Epithelial cell of esophagus (primary cell): ENCODE data around the gene ATG13.
A peak's percentile ranks its signal among the peaks of the same experiment; 100 is the strongest.

Source experiments
- DNase-seq: peaks from one replicate; pipeline ENCODE4 v3.0.0; 2010; ENCODE audit warnings: low read depth
- H3K4me3 ChIP-seq: 2 replicates; pipeline ENCODE4 v1.5.1; 2011; ENCODE audit warnings: mild to moderate bottlenecking, low read length, control low read depth
- TF ChIP-seq, protein P1 (sequence below): IDR thresholded peaks from 2 replicates; pipeline ENCODE4 v1.5.1; 2011; ENCODE audit warnings: low read depth, mild to moderate bottlenecking, low read length, control low read depth, inconsistent platforms; ENCODE audit not compliant: insufficient read depth; ENCODE audit errors: missing control alignments

The ATG13 gene

DNA sequence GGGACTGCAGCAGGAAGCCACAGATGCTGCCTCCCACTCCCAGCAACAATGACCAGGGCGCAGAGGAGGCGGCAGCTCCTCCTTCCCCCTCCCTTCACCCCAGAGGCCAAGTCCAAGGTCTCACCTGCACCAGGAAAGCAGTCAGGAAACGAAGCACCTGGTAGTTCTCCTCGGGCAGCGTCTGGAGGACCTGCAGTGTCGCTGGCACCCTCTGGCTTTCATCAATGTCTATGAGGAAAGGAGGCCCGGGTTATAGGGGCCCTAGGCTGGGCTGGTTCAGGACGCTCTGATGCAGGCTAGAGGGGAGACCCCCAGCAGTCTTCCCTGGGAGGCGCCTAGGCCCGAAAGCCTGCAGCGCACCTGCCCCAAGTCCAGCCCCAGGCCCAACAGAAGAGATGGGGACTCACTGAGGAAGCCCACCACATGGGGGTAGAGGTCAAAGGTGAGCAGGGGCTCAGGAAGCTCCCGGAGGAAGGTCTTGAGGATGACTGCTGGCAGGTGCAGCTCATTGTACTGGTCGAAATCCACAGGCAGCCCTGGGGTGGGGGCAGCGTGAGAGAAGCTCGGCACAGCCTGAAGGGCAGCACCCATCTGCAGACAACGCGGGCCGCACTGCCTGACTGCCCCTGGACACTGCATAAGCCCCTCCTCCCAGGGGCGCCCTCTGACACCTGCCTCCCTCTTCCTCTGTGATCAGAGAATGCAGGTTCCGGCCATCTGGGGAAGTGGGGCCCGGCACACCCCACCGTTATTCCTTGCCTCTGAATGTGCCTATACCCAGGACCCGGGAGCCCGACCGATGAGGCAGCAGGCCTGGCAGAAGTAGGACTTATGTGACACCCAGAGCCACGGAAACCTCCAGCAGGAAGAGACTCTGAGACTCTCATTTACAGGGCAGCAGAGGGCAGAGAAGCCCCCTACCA lies 62.1 kb downstream of the ATG13 start:
- TF ChIP-seq, protein P1, sequence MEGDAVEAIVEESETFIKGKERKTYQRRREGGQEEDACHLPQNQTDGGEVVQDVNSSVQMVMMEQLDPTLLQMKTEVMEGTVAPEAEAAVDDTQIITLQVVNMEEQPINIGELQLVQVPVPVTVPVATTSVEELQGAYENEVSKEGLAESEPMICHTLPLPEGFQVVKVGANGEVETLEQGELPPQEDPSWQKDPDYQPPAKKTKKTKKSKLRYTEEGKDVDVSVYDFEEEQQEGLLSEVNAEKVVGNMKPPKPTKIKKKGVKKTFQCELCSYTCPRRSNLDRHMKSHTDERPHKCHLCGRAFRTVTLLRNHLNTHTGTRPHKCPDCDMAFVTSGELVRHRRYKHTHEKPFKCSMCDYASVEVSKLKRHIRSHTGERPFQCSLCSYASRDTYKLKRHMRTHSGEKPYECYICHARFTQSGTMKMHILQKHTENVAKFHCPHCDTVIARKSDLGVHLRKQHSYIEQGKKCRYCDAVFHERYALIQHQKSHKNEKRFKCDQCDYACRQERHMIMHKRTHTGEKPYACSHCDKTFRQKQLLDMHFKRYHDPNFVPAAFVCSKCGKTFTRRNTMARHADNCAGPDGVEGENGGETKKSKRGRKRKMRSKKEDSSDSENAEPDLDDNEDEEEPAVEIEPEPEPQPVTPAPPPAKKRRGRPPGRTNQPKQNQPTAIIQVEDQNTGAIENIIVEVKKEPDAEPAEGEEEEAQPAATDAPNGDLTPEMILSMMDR: no peak
- no peak for DNase-seq
- H3K4me3 ChIP-seq: no peak overlapping the region

DNA sequence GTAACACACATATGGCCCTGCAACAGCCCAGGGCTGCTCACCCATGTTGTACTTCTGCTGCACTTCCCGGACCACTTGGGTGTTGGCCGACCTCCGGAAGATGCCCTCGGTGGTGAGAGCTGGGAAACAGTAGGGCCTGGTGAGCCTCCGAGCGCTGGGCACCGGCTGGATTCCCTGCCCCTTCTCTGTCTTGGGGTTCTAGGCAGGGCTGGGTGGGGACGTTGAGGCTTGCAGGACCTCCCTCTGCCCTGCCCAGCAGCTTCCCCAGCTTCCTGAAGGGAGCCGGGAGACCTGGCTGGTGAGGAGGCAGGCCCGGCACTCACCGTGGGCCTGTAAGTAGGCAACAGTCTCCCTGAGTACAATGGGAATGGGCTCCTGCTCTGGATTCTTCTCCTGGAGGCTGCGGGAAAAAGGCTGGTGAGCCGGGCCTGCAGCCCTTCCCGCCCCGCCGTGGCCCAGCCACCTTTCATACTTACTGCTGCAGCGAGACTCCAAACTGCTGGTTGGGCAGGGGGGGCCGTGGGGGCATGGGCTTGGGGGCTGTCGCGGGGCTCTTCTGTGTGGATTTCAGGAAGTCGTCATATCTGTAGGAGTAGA lies 62.9 kb downstream of the ATG13 start:
- TF ChIP-seq, protein P1: no peak
- no peak overlapping the region for H3K4me3 ChIP-seq
- DNase-seq: no peak

DNA sequence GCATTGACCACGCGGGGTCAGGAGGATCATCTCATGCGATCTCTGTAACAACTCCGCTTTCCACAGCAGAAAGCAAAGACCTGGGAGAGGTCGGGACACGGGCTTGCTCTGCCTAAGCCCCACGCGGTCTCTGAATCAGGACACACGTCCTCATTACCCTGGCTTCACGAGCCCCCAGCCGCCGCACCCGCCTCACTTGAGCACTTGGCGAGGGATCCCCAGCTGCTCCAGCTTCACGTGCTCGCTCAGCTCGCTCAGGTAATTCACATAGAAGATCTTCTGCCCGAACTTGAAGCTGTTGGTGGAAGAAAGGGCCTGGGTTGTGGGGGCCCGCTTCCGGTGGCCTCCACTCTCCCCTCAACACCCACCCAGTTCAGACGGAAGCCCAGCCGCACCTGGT lies 63.5 kb downstream of the ATG13 start:
- TF ChIP-seq, protein P1: no peak
- no peak overlapping the region for H3K4me3 ChIP-seq
- no peak for DNase-seq

DNA sequence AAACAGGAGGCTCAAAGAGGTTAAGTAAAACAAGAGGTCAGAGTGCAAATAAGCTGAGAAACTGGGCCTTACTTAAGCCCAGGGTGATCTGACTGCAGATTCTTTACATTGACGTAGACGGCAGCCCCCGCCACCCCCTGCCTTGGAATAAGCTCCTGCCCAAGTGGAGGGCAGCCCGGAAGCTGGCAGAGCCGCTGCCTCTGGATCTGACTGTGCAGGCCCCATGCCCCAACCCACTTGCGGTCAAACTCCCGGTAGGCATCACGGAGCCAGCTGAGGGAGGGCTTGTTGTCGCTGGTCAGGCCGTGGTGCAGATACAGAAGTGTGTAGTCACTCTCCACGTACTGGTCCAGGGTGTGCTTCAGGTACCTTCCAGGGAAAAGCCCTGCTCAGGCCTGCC lies 64.5 kb downstream of the ATG13 start:
- TF ChIP-seq, protein P1: no peak
- H3K4me3 ChIP-seq: no peak overlapping the region
- DNase-seq: no peak

DNA sequence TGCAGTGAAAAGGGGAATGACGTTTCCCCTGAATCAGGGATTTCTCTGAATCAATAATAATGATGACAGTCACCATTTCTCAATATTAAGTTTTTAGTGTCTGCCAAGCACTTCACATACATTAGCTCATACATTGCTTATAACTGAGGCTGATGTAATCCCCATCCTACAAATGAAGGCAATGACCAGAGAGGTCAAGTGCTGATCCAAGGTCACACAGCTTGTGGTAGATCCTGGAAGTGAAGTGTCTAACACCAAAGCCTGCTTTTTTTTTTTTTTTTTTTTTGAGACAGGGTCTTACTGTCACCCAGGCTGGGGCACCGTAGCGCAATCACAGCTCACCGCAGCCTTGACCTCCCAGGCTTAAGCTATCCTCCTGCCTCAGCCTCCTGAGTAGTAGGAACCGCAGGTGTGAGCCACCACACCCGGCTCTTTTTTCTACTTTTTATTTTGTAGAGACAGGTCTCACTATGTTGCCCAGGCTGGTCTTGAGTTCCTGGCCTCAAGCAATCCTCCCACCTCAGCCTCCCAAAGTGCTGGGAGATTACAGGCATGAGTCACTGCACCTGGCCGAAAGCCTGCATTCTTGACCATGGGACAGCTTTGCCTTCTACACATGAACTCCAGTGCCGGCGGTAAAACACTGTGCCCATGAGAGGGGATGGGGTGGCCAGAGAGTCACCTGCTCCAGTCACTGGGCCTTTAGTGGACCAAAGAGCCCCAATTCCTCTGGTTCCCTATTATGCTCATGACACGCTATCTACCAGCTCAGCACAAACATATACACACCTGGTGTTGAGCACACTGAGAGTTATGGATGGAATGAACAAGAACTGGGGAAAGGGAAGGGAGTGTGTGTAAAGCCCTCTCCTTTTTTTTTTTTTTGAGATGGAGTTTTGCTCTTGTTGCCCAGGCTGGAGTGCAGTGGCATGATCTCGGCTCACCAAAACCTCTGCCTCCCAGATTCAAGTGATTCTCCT lies 65.7 kb downstream of the ATG13 start:
- H3K4me3 ChIP-seq: no peak overlapping the region
- DNase-seq: peak; percentile 51
- TF ChIP-seq, protein P1: no peak

DNA sequence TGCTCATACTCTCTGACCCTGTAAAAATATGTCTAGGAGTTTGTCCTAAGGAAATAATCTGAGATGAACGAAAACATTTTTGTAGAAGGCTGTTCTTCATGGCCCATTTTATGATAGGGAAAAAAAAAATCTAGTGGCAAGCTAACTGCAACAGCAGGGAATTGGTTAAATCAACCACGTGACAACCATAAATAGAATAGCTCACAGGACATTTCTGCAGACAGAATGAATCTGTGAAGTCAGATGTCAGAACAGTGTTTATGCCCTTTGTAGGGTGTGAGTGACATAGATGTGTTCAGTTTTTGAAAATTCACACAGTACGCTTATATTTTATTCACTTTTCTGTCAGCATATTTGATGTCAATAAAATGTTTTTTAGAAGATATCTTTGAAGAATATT lies 67.0 kb downstream of the ATG13 start:
- H3K4me3 ChIP-seq: no peak overlapping the region
- TF ChIP-seq, protein P1: no peak
- DNase-seq: no peak
